Breast epithelium (tissue), 3 donors: ENCODE measurements around the gene SAYSD1.

ENCODE experiments used
- CTCF ChIP-seq, 3 donors: fragments of 450-650 bp; IDR thresholded peaks; one replicate each; pipeline ENCODE4 v1.5.1; 2016 to 2017; ENCODE audit warnings: antibody characterized with exemption in 3 of 3, mild to moderate bottlenecking in 3 of 3, moderate library complexity in 3 of 3
- POLR2A ChIP-seq: fragments of 450-650 bp; IDR thresholded peaks from one replicate; pipeline ENCODE4 v1.6.1; 2016; ENCODE audit warnings: antibody characterized with exemption, mild to moderate bottlenecking, moderate library complexity
- POLR2AphosphoS5 ChIP-seq, 3 donors: sonication (generic); formaldehyde crosslinking; IDR thresholded peaks; one replicate each; pipeline ENCODE4 v1.6.1; 2017; ENCODE audit warnings: antibody characterized with exemption in 3 of 3

GRCh38 chr6:39055661-39056060 lies 59.3 kb downstream of the SAYSD1 start:
- TF ChIP-seq CTCF (IDR thresholded peaks at IDR 0.05) (no peak), POLR2A (no peak), POLR2AphosphoS5 (IDR thresholded peaks at IDR 0.05) (no peak)
